SK-N-SH (cell line): ENCODE results near the gene NTM.

Source experiments
- CTCF ChIP-seq: fragments of 200-600 bp; sonication (generic); IDR thresholded peaks from 2 replicates; pipeline ENCODE4 v1.6.1; 2017; ENCODE audit warnings: antibody characterized with exemption, mild to moderate bottlenecking, moderate library complexity
- ELF1 ChIP-seq: IDR thresholded peaks from 2 replicates; pipeline ENCODE4 v1.4.0; 2012
- EZH2phosphoT487 ChIP-seq: fragments of 200-600 bp; sonication (generic); IDR thresholded peaks from 2 replicates; pipeline ENCODE4 v1.6.1; 2017; ENCODE audit warnings: low read depth, mixed run types, mild to moderate bottlenecking, antibody characterized with exemption, moderate library complexity, borderline replicate concordance
- NRF1 ChIP-seq: IDR thresholded peaks from 2 replicates; pipeline ENCODE4 v1.6.1; 2012; ENCODE audit warnings: low read depth, mild to moderate bottlenecking, low read length
- POLR2AphosphoS5 ChIP-seq: IDR thresholded peaks from 2 replicates; pipeline ENCODE4 v1.6.1; 2012; ENCODE audit warnings: low read depth, low read length
- RAD21 ChIP-seq: IDR thresholded peaks from 2 replicates; pipeline ENCODE4 v1.6.1; 2012; ENCODE audit warnings: mild to moderate bottlenecking, low read length
- REST ChIP-seq: IDR thresholded peaks from 2 replicates; pipeline ENCODE4 v1.6.1; 2012; ENCODE audit warnings: mild to moderate bottlenecking, low read depth, low read length, moderate library complexity
- TAF1 ChIP-seq: IDR thresholded peaks from 2 replicates; pipeline ENCODE4 v1.6.1; 2012; ENCODE audit warnings: low read depth, mild to moderate bottlenecking, low read length, moderate library complexity, borderline replicate concordance
- TCF12 ChIP-seq: IDR thresholded peaks from 2 replicates; pipeline ENCODE4 v1.4.0; 2012
- USF2 ChIP-seq: fragments of 150-350 bp; IDR thresholded peaks from 2 replicates; pipeline ENCODE4 v1.6.1; 2017; ENCODE audit warnings: antibody characterized with exemption, low read length, low read depth, borderline replicate concordance
- YY1 ChIP-seq: IDR thresholded peaks from 2 replicates; pipeline ENCODE4 v1.4.0; 2012; ENCODE audit warnings: low read depth, mild to moderate bottlenecking

GRCh38 chr11:132211479-132211878 lies 841.1 kb downstream of the NTM start:
- TF ChIP-seq USF2 (no peak), CTCF (no peak), EZH2phosphoT487 (no peak), RAD21 (no peak), TCF12 (no peak), ELF1 (no peak), TAF1 (no peak), REST (no peak), POLR2AphosphoS5 (no peak), NRF1 (no peak), YY1 (no peak)
